ENCODE results near the gene PAXIP1.
A peak's percentile ranks its signal among the peaks of the same experiment; 100 is the strongest.

PAXIP1 gene

DNA sequence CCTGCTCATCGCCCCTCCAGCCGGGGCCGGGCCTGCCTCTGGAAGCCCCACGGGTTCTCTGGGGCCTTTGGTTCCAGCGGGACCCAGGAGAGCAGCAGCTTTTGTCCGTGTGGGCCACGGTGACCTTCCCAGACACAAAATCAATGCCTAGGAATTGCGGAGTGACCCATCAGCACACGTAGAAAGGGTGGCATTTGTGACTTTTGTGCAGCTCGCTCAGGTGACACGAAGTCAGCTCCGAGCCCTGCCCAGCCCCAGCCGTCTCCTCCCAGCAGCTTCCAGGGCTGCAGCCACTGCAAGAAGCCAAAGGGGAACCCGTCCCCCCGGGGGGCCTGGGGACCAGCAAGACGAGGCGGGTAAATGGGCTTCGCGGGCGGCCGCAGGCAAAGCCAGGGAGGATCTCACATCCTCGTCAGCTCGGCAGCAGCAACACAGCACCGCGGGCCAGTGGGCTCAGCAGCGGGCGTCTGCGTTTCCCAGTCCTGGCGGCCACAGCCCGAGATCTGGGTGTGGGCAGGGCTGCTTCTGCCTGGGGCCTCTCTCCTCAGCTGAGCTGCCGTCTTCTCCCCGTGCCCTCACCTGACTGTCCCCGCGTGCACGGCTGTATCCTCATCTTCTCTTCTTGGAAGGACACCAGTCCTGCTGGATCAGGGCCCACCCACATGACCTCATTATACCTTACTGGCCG is 88.5 kb downstream of the PAXIP1 start:
- H2AFZ ChIP-seq (ENCODE audit: low read depth) = no peak overlapping the region
- no peaks in the 10 kb centered on the region for H3K4me1 ChIP-seq (ENCODE audit: low read depth, poor library complexity, severe bottlenecking)
- H4K20me1 ChIP-seq (ENCODE audit: insufficient read depth) = no peaks in the 10 kb centered on the region
- no peaks in the 10 kb centered on the region for H3K79me2 ChIP-seq (ENCODE audit: insufficient read depth, low read depth)
- TF ChIP-seq, protein P1, sequence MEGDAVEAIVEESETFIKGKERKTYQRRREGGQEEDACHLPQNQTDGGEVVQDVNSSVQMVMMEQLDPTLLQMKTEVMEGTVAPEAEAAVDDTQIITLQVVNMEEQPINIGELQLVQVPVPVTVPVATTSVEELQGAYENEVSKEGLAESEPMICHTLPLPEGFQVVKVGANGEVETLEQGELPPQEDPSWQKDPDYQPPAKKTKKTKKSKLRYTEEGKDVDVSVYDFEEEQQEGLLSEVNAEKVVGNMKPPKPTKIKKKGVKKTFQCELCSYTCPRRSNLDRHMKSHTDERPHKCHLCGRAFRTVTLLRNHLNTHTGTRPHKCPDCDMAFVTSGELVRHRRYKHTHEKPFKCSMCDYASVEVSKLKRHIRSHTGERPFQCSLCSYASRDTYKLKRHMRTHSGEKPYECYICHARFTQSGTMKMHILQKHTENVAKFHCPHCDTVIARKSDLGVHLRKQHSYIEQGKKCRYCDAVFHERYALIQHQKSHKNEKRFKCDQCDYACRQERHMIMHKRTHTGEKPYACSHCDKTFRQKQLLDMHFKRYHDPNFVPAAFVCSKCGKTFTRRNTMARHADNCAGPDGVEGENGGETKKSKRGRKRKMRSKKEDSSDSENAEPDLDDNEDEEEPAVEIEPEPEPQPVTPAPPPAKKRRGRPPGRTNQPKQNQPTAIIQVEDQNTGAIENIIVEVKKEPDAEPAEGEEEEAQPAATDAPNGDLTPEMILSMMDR (conservative IDR thresholded peaks at IDR 0.05; ENCODE audit: low read depth, low read length) = no peak
- H3K27me3 ChIP-seq (ENCODE audit: insufficient read depth, low read depth) = no peaks in the 10 kb centered on the region; the same call in 1 of the 2 replicates
- no peak overlapping the region for H3K9ac ChIP-seq
- no peak overlapping the region for H3K27ac ChIP-seq
- no peaks in the 10 kb centered on the region for H3K36me3 ChIP-seq (ENCODE audit: insufficient read depth)
- no peak overlapping the region for H3K4me3 ChIP-seq (IDR thresholded peaks at IDR 0.05; ENCODE audit: insufficient read depth, low read depth, low read length)
- H3K4me2 ChIP-seq = no peak overlapping the region

DNA sequence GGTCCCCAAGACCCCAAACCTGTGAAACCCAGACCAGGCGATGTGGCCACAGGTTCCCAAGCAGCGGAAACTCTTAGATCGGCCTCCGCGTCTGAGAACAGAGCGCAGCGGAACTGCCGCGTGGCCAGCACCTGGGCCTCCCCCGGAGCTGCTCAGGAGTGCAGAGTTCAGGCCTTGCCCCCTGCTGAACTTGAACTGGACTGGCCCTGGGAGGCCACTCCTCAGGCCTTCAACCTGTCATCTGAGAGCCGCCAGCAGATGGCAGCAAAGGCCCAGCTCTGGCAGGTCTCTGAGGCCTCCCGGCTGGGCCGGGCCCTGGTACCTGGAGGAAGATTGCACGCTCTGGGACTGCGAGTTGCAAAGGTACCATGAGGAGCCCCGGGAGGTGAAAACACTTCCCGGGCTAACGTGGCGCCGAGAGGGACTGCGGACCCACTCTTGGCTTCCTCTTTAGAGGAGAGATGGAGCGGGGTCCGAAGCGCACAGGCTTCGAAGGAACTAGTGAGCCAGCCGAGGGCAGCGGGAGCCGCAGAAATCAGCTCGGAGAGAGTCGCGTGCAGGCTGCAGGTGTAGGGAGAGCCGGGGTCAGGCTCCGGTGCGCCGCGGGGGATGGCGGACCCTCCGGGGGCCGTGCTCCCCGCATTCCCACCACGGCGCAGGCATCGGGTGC is 89.2 kb downstream of the PAXIP1 start:
- H3K79me2 ChIP-seq (ENCODE audit: insufficient read depth, low read depth) = no peaks in the 10 kb centered on the region
- TF ChIP-seq, protein P1 (conservative IDR thresholded peaks at IDR 0.05; ENCODE audit: low read depth, low read length) = peak; percentile 91
- no peak overlapping the region for H3K4me2 ChIP-seq
- H4K20me1 ChIP-seq (ENCODE audit: insufficient read depth) = no peaks in the 10 kb centered on the region
- H3K9ac ChIP-seq = no peak overlapping the region
- no peaks in the 10 kb centered on the region for H3K36me3 ChIP-seq (ENCODE audit: insufficient read depth)
- H3K4me3 ChIP-seq (IDR thresholded peaks at IDR 0.05; ENCODE audit: insufficient read depth, low read depth, low read length) = no peak overlapping the region
- no peaks in the 10 kb centered on the region; the same call in 1 of the 2 replicates for H3K27me3 ChIP-seq (ENCODE audit: insufficient read depth, low read depth)
- H2AFZ ChIP-seq (ENCODE audit: low read depth) = no peak overlapping the region
- H3K4me1 ChIP-seq (ENCODE audit: low read depth, poor library complexity, severe bottlenecking) = no peaks in the 10 kb centered on the region
- H3K27ac ChIP-seq = no peak overlapping the region

DNA sequence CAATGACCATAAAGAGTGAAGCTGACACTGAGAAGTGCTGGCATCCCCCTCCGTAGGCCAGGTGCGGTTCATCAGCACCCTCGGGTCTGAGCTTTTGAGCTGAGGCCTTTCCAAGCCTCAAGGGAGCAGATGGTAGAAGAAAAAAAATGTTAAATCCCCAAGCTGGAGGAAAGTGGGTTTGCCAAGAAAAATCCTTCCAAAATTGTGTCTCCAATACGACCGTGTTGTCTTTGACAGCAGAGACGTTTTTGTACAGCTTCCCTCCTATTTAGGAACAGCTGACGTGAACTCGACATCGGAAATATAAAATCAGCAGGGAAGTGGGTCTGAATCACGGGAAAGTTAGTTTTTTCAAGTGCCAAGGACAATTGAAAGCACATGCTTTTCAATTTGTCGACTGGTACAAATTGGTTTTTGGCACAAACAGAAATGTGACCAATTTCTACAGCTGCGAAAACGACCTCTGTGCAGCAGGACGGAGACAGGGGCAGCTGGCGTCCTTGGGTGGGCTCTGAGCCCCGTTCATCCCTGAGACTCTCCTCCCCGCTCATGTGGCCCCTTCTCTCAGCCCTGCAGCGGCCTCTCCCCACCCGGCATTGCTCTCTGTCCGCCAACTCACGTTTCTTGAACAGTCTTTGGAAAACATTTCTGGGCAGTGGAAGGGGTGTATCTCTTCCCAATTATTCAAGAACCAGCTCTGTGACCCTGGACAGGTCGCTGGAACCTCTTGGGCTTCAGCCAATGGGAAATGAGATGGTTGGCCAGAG is 89.9 kb downstream of the PAXIP1 start:
- Histone ChIP-seq H3K4me3 (IDR thresholded peaks at IDR 0.05; ENCODE audit: insufficient read depth, low read depth, low read length) (no peak overlapping the region), H3K27ac (no peak overlapping the region), H3K4me2 (no peak overlapping the region), H3K79me2 (ENCODE audit: insufficient read depth, low read depth) (no peaks in the 10 kb centered on the region), H2AFZ (ENCODE audit: low read depth) (no peak overlapping the region), H4K20me1 (ENCODE audit: insufficient read depth) (no peaks in the 10 kb centered on the region), H3K9ac (no peak overlapping the region), H3K36me3 (ENCODE audit: insufficient read depth) (no peaks in the 10 kb centered on the region), H3K4me1 (ENCODE audit: low read depth, poor library complexity, severe bottlenecking) (no peaks in the 10 kb centered on the region), H3K27me3 (ENCODE audit: insufficient read depth, low read depth) (no peaks in the 10 kb centered on the region; the same call in 1 of the 2 replicates)
- TF ChIP-seq, protein P1 (conservative IDR thresholded peaks at IDR 0.05; ENCODE audit: low read depth, low read length) = no peak

DNA sequence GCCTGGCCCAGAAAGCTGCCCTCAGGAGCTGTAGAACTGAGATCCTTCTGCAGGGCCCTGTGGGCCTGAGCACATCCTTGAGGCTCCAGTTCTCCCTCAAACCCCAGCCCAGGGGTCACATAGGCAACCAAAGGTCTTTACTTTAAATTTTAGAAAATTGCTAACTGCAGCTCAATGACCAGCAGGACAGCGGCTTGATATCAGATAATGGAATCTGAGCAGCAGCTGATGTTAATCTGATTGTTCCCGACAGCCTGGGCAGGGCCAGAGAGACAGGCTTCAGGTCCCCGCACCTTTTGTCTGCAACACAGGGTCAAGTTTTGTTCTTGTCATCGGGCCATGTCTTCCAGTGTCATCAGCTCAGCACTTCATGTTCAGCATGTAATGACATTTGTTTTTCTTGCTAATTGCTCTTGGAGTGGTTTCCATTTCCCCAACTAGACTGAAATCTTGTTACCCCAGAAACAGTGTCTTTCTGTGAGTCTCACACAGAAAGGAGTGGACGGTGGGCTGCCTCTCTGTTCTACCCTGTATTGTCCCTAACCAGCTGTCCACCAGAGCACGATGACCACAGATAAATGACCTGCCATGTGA is 91.0 kb downstream of the PAXIP1 start:
- Histone ChIP-seq H4K20me1 (ENCODE audit: insufficient read depth) (no peaks in the 10 kb centered on the region), H3K4me1 (ENCODE audit: low read depth, poor library complexity, severe bottlenecking) (no peaks in the 10 kb centered on the region), H3K79me2 (ENCODE audit: insufficient read depth, low read depth) (no peaks in the 10 kb centered on the region), H3K27me3 (ENCODE audit: insufficient read depth, low read depth) (no peaks in the 10 kb centered on the region; the same call in 1 of the 2 replicates), H3K36me3 (ENCODE audit: insufficient read depth) (no peaks in the 10 kb centered on the region), H3K4me3 (IDR thresholded peaks at IDR 0.05; ENCODE audit: insufficient read depth, low read depth, low read length) (no peak overlapping the region), H3K4me2 (no peak overlapping the region), H2AFZ (ENCODE audit: low read depth) (no peak overlapping the region), H3K9ac (no peak overlapping the region), H3K27ac (no peak overlapping the region)
- TF ChIP-seq, protein P1 (conservative IDR thresholded peaks at IDR 0.05; ENCODE audit: low read depth, low read length) = no peak

Measured in KMS-11 (cell line).